ENCODE data around the gene MRPL4. TPM values are rescaled to one million over a fixed set of nuclear protein-coding genes. Genes with fewer than 3 reads are reported as not detected.

MRPL4 gene
- total RNA-seq, 1 experiment from 2014 or later, result 112 TPM

- TF ChIP-seq EZH2 (IDR thresholded peaks at IDR 0.05; ENCODE audit: borderline replicate concordance, low read depth, low read length, poor library complexity, severe bottlenecking) (no peak), CTCF (conservative IDR thresholded peaks at IDR 0.05; ENCODE audit: low read depth, low read length) (no peak)
- no peak overlapping the region for H3K27ac ChIP-seq (ENCODE audit: low read depth, low read length, poor library complexity, severe bottlenecking)
- POLR2A ChIA-PET (ENCODE audit: low non-redundant PET), result no interaction called here
- no peak overlapping the region for H3K4me3 ChIP-seq (ENCODE audit: low read depth, low read length, poor library complexity, severe bottlenecking)
- intact Hi-C loops (cut with micrococcal nuclease; ENCODE audit: unreplicated experiment), result no loop called here
- no TSS peak for BruUV-seq (replicated peaks)
- H3K36me3 ChIP-seq (ENCODE audit: insufficient read depth, low read length, poor library complexity, severe bottlenecking), result no peaks in the 10 kb centered on the region
- peaks cover 19% of the 10 kb centered on the region for H3K4me1 ChIP-seq (ENCODE audit: insufficient read depth, low read length, poor library complexity, severe bottlenecking)
- no peaks in the 10 kb centered on the region for H3K27me3 ChIP-seq (replicated peaks; ENCODE audit: insufficient read depth, low read depth, low read length, poor library complexity)
- CTCF ChIA-PET, result no interaction called here
- H3K9me3 ChIP-seq (ENCODE audit: low read depth, low read length, poor library complexity, severe bottlenecking), result no peaks in the 10 kb centered on the region
- no peak for DNase-seq (ENCODE audit: low spot score)
These were observed 31.5 kb downstream of the MRPL4 start for GRCh38 chr19:10283301-10284064.

- POLR2A ChIA-PET (ENCODE audit: low non-redundant PET), result no interaction called here
- Histone ChIP-seq H3K36me3 (ENCODE audit: insufficient read depth, low read length, poor library complexity, severe bottlenecking) (no peaks in the 10 kb centered on the region), H3K4me1 (ENCODE audit: insufficient read depth, low read length, poor library complexity, severe bottlenecking) (peaks cover 26% of the 10 kb centered on the region), H3K4me3 (ENCODE audit: low read depth, low read length, poor library complexity, severe bottlenecking) (no peak overlapping the region), H3K9me3 (ENCODE audit: low read depth, low read length, poor library complexity, severe bottlenecking) (no peaks in the 10 kb centered on the region), H3K27me3 (replicated peaks; ENCODE audit: insufficient read depth, low read depth, low read length, poor library complexity) (no peaks in the 10 kb centered on the region), H3K27ac (ENCODE audit: low read depth, low read length, poor library complexity, severe bottlenecking) (no peak overlapping the region)
- BruUV-seq (replicated peaks), result no TSS peak
- CTCF ChIA-PET, result no interaction called here
- intact Hi-C loops (cut with micrococcal nuclease; ENCODE audit: unreplicated experiment), result no loop called here
- TF ChIP-seq CTCF (conservative IDR thresholded peaks at IDR 0.05; ENCODE audit: low read depth, low read length) (no peak), EZH2 (IDR thresholded peaks at IDR 0.05; ENCODE audit: borderline replicate concordance, low read depth, low read length, poor library complexity, severe bottlenecking) (no peak)
- no peak for DNase-seq (ENCODE audit: low spot score)
These were observed 32.3 kb downstream of the MRPL4 start for GRCh38 chr19:10284065-10284959.

GRCh38 chr19:10284960-10285278 lies 32.9 kb downstream of the MRPL4 start:
- no TSS peak for BruUV-seq (replicated peaks)
- ChIA-PET CTCF (no interaction called here), POLR2A (ENCODE audit: low non-redundant PET) (no interaction called here)

More at GRCh38 chr19:10284960-10285278, 32.9 kb downstream of the MRPL4 start:
- H3K27me3 ChIP-seq (replicated peaks; ENCODE audit: insufficient read depth, low read depth, low read length, poor library complexity), result no peaks in the 10 kb centered on the region
- no peak overlapping the region for H3K4me3 ChIP-seq (ENCODE audit: low read depth, low read length, poor library complexity, severe bottlenecking)
- peaks cover 28% of the 10 kb centered on the region for H3K4me1 ChIP-seq (ENCODE audit: insufficient read depth, low read length, poor library complexity, severe bottlenecking)
- no peaks in the 10 kb centered on the region for H3K36me3 ChIP-seq (ENCODE audit: insufficient read depth, low read length, poor library complexity, severe bottlenecking)
- intact Hi-C loops (cut with micrococcal nuclease; ENCODE audit: unreplicated experiment), result no loop called here
- no peak for DNase-seq (ENCODE audit: low spot score)
- no peak overlapping the region for H3K27ac ChIP-seq (ENCODE audit: low read depth, low read length, poor library complexity, severe bottlenecking)
- H3K9me3 ChIP-seq (ENCODE audit: low read depth, low read length, poor library complexity, severe bottlenecking), result no peaks in the 10 kb centered on the region
- TF ChIP-seq EZH2 (IDR thresholded peaks at IDR 0.05; ENCODE audit: borderline replicate concordance, low read depth, low read length, poor library complexity, severe bottlenecking) (no peak), CTCF (conservative IDR thresholded peaks at IDR 0.05; ENCODE audit: low read depth, low read length) (no peak)

Data from A673 (cell line).